ENCODE results near the gene MCM5.

MCM5 gene

DNA sequence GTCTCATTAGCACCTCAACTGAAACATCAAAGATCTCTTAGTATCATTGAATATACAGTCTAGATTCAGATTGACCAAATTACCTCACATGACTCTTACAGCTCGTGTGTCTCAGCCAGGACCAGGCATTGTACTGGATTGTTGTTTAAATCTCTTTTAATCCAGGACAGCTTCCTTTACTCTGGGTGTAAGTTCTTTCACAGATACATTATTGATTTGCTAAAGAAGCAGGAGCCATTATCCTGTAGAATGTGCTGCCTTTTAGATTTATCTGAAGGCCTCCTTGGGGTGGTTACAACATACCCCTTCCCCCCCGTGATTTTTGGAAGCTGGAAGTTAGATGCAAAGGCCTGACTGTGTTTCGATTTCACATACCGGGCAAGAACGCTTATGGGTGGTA, 4.2 kb downstream of the MCM5 start:
- no peak for DNase-seq

- DNase-seq: no peak
Observed at GRCh38 chr22:35406443-35406842, 6.5 kb downstream of the MCM5 start.

- no peak for DNase-seq
Observed at GRCh38 chr22:35407362-35407761, 7.4 kb downstream of the MCM5 start.

DNA sequence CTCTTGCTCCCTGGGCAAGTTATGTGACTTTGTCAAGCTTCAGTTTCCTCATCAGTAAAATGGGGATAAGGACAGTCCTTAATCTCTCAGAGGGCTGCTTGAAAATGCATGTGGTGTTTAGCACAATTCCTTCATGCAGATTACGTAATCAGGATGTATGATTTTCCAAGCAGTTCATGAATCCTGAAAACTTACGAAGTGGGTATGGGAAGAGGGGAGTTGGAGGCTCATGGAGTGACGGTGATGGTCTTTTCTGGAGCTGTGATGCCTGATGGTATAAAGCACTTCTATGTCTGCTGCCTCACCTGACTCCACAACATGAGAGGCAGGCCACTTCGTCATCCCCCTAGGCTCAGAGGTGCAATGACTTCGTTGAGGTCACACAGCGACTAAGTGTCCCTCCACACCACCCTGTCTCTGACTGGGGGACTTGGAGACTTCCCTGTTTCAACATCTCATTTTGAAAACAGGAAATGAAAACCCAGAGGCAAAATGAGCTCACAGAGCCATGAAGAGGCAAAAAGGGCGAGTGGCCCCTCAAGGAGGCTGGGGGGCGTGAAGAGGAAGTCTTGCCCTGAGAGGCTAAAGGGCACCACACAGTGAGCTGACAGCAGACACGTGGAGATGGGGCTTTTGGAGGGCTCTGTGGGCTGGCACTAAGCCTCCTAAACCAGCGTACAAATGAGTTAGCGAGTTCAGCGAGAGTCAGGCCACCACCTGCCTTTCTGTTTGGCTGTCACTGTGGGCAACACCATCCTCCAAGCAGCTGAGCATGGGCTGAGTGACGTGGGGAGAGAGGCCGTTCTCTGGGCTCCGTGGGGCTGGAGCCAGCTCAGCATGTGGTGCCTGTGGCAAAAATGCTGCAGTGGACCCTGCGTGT, 10.1 kb downstream of the MCM5 start:
- DNase-seq: peak; percentile 39 to 82

- no peak for DNase-seq
Observed at GRCh38 chr22:35410663-35411034, 10.7 kb downstream of the MCM5 start.

DNA sequence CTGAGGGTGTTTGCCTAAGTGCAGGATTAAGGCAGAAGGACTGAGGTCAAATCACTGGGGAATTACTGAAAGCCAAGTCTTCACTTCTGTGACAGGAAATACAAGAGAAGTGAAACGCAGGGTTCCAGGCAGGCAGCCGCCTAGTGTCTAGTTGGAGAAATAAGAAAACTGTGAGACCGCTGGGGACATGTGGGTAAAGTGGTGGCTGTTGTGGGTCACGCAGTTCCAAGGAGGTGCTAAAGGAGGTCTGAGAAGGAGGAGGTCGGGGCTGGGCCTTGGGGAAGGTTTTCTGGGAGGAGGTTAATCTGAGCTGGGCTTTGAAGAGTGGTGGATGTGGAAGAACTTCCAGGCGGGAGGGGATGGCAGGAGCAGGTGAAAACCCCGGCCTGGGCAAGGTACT, 11.2 kb downstream of the MCM5 start:
- peak; percentile 18 to 59 for DNase-seq

GRCh38 chr22:35413624-35414023, 13.7 kb downstream of the MCM5 start:
- DNase-seq: no peak

DNA sequence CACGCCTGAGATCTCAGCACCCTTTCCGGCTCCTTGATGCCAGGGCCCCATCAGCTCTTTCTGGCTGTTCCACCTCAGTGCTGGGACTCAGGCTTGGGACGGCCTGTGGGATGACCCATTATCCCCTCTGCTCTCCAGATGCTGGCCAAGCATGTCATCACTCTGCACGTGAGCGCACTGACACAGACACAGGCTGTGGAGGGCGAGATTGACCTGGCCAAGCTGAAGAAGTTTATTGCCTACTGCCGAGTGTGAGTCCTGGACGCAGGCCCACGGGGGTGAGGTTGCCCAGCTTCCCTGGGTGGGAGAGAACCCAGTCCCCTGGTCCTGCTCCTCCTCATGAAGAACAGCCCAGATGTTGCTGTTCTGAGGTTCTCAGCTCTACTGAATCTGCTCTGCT, 17.7 kb downstream of the MCM5 start:
- DNase-seq: no peak

DNA sequence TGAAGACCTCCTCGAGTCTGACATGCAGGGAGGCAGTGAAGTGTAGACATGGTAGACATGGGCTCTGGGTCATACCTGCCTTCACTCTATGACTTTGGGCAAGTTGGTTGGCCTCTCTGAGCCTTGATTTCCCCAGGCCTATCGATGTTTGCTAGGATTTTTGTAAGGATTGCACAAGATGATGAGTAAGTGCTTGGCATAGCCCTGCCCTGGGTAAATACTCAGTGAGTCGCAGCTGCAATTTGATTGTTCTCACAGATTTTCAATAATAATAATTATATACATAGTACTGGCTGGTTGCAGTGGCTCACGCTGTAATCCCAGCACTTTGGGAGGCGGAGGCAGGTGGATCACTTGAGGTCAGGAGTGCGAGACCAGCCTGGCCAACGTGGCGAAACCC, 18.1 kb downstream of the MCM5 start:
- DNase-seq: no peak

DNA sequence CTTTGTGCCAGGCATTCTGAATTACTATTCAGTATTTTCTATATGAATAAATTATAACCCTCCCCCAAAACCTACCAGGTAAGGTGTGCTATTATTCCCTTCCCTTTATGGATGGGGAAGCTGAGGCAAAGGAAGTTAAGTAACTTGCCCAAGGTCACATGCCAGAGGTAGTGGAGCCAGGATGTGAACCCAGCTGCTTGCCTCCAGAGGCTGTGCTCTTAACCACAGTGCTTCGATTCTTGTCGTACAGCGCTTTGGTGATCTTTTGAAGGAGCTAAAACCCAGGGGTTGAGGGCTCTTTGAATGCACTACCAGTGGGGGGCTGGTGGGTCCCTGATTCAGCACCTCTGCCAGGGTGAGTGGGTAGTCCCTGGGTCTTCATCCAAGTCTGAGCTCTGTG, 18.8 kb downstream of the MCM5 start:
- DNase-seq: no peak

- DNase-seq: no peak
Observed at GRCh38 chr22:35419756-35420155, 19.8 kb downstream of the MCM5 start.

DNA sequence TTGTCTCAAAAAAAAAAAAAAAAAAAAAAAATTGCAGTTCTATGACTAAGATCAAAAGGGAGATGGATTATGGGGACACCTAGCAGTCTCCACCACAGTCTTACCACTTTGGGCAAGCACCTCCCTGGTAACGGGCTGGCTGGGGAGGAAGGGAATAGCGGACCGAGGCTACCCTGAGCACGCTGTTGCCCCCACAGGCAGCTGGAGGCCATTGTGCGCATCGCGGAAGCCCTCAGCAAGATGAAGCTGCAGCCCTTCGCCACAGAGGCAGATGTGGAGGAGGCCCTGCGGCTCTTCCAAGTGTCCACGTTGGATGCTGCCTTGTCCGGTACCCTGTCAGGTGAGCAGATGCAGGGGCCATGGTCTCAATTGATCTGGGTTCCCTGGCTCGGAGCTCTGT, 21.2 kb downstream of the MCM5 start:
- no peak for DNase-seq

DNA sequence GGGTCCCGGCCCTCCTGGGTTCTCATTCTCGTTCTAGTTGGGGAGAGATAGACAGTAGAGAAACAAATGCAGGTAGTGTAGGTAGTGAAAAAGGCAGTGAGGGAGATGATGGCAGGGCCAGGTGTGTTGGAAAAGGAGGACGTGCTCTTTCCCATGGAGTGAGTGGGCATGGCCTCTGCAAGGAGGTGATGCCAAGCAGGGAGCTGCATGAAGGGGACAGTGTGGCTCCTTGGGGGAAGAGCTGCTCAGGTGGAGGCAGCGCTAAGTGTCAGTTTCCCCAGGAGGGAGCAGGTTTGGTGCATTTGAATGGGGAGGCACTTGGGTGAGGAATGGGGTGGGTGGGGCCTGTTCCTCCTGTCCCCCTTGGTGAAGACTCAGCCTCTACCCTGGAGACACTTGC, 22.2 kb downstream of the MCM5 start:
- DNase-seq: no peak

- DNase-seq: no peak
Observed at GRCh38 chr22:35422936-35423335, 23.0 kb downstream of the MCM5 start.

DNA sequence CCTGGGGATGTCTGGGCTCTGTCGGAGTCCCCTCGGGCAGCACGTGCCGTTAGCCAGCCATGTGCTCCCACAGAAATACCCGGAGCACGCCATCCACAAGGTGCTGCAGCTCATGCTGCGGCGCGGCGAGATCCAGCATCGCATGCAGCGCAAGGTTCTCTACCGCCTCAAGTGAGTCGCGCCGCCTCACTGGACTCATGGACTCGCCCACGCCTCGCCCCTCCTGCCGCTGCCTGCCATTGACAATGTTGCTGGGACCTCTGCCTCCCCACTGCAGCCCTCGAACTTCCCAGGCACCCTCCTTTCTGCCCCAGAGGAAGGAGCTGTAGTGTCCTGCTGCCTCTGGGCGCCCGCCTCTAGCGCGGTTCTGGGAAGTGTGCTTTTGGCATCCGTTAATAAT, 24.1 kb downstream of the MCM5 start:
- DNase-seq: no peak

GRCh38 chr22:35424761-35425160, 24.8 kb downstream of the MCM5 start:
- no peak for DNase-seq

DNA sequence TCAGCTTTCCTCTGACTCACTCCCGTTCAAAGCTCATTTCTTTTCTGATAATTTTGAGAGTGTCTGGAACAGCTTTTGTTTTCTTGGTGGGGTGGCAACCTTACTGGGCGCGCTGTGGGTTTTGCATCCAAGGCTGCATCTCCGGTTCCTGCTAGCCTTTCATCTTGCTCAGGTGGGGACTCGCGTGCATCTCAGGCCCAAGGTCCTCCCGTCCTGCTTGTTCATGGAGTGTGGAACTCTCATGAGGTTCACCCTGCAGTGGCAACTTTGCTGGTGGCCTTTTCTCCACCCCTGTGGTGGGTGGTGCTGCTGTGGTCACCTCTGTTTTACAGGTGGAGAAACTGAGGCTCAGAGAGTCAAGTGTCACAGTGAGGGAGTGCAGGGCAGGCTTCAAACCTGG, 25.6 kb downstream of the MCM5 start:
- DNase-seq: no peak

- DNase-seq: no peak
Observed at GRCh38 chr22:35425971-35426800, 26.2 kb downstream of the MCM5 start.

DNA sequence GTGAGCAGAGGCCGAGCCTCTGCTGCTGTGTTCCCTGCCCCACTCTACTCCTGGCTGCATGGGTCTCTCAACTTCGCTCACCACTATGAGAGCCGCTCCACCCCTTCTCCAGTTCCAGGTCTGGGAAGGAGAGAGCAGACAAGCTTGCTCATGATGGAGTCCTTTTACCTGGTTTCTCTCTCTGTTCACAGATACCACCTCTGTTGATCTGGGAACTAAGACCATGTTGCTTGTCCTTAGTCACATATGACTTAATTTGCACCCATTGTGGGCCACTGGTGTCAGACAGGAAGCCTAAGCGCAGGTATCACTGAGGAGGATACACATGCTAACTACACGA, 26.8 kb downstream of the MCM5 start:
- no peak for DNase-seq

DNA sequence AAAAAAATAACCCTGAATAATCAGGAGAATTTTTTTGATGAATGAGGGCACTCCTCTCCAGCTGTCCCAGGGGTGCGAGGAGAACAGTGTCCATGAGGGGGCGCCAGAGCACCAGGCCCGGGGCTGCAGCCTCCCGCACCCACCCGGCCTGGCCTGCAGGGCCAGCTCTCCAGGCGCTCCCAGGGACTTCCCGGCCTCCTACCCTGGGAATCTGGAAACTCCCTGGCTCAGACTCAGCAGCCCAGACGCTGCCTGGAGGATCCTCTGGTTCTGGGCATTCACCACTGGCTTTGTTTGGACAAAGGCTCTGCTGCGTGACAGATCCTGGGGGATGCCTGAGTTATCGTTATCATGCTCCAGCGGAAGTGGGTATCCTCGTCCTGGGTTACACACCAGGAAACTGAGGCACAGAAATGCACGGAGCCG, 31.0 kb downstream of the MCM5 start:
- DNase-seq: peak; percentile 54 to 67

GRCh38 chr22:35431483-35432227, 31.7 kb downstream of the MCM5 start:
- no peak for DNase-seq

DNA sequence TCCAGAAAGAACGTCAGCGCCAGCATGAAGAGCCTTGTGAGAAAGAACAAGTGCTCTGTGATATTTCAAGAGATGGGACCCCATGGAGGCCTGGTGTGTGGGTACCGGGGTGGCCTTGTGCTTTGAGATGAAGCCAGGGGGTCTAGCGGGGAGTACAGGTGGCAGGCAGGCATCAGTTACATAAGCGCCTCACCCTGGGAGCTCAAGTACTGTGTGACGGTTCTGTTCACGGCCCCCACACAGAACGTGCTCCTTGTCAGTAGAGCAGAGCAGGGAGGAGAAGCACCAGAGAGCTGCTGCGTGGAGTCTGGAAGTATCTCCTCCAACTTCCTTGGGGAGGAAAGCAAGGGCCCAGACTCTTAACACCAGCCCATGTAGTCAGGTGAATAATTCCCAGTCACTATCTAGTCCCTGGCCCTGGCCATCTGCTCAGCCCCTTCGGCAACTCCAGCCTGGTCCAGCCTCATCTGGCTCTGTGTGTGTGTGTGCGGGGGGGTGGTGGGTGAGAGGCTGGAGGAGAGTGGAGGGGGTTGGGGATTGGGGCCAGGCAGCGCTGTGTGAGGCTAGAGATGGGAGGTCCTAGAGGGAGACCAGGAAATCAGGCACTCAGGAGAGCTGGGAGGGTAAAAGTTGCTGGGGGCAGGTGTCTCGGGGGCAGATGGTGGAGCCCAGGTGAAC, 32.4 kb downstream of the MCM5 start:
- DNase-seq: no peak
